Measurements from ENCODE around the gene ANAPC5. TPM values are rescaled to one million over a fixed set of nuclear protein-coding genes. Genes with fewer than 3 reads are reported as not detected.

ANAPC5 gene
- total RNA-seq, 3 donors from 2014 or later: 109 to 169 (median 147) TPM

DNA sequence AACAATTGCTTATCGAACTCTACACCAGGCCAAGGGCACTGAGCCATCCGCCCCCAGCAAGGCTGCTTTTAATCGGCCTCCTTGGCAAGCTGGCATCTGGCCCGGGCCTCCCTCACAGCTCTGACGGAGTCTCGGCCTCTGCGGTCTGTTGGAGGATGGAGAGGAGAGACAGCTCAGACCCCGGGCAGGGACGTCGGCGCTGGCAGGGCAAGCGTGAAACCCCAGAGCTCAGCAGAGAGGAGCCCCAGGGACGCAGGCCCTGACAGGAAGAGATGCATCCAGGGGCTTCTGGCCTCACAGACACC, 73.2 kb downstream of the ANAPC5 start:
- Histone ChIP-seq H3K4me3 (peak overlapping the region in 1 of 3 donors; percentile 18), H3K4me1 (no peaks in the 10 kb centered on the region), H3K27me3 (no peaks in the 10 kb centered on the region), H3K27ac (peak overlapping the region; percentile 44 to 82), H3K36me3 (no peaks in the 10 kb centered on the region), H3K9me3 (no peaks in the 10 kb centered on the region)
- no peak for DNase-seq (ENCODE audit: low spot score in 2 of 2)
- intact Hi-C loops (cut with DNase I; ENCODE audit: low total_unique reads): no loop called here
- TF ChIP-seq POLR2A (IDR thresholded peaks at IDR 0.05) (no peak), POLR2AphosphoS5 (IDR thresholded peaks at IDR 0.05) (no peak)
- TF ChIP-seq, protein P1, sequence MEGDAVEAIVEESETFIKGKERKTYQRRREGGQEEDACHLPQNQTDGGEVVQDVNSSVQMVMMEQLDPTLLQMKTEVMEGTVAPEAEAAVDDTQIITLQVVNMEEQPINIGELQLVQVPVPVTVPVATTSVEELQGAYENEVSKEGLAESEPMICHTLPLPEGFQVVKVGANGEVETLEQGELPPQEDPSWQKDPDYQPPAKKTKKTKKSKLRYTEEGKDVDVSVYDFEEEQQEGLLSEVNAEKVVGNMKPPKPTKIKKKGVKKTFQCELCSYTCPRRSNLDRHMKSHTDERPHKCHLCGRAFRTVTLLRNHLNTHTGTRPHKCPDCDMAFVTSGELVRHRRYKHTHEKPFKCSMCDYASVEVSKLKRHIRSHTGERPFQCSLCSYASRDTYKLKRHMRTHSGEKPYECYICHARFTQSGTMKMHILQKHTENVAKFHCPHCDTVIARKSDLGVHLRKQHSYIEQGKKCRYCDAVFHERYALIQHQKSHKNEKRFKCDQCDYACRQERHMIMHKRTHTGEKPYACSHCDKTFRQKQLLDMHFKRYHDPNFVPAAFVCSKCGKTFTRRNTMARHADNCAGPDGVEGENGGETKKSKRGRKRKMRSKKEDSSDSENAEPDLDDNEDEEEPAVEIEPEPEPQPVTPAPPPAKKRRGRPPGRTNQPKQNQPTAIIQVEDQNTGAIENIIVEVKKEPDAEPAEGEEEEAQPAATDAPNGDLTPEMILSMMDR (IDR thresholded peaks at IDR 0.05): no peak

DNA sequence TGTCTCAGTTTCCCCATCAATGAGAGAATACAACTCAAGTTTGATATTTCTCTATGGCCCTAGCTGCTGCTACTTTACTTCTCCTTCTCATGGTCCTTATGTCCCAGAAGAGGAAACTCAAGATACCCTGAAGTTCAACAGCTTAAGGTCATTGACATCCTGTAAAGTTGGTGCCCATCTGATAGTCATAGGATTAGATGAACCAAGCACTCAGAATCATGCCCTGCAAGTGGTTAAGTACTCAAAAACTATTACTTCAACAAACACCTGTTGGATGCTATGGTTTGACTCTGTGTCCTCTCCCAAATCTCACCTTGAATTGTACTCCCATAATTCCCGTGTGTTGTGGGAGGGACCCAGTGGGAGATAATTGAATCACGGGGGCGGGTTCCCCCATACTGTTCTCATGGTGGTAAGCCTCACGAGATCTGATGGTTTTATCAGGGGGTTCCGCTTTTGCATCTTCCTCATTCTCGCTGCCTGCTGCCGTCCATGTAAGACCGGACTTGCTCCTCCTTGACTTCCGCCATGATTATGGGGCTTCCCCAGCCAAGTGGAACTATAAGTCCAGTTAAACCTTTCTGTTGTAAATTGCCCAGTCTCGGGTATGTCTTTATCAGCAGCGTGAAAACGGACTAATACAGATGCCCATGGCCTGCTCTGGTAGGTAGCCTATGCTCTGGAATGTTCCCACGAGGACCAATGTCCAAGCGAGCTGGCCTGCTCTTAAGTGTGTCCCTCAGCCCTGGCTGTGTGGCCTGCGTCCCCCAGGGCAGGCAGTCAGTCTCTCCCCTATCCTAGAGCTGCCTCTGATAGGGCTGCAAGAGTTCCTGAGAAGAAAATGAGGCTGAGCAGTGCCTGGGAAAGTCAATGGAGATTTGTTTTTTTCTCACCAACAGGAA, 73.8 kb downstream of the ANAPC5 start:
- no peaks in the 10 kb centered on the region for H3K36me3 ChIP-seq
- intact Hi-C loops (cut with DNase I; ENCODE audit: low total_unique reads): no loop called here

DNA sequence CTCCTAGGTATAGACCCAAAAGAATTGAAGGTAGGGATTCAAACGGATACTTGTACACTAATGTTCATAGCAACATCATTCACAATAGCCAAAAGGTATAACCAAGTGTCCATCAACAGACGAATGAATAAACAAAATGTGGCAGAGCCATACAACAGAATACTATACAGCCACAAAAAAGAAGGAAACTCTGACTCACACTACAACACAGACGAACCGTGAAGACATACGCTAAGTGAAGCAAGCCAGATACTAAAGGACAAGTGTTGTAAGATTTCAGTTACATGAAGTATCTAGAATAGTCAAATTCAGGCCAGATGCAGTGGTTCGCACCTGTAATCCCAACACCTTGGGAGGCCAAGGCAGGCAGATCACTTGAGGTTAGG, 74.8 kb downstream of the ANAPC5 start:
- intact Hi-C loops (cut with DNase I; ENCODE audit: low total_unique reads): no loop called here
- H3K9me3 ChIP-seq: no peaks in the 10 kb centered on the region
- H3K27me3 ChIP-seq: no peaks in the 10 kb centered on the region
- TF ChIP-seq POLR2AphosphoS5 (IDR thresholded peaks at IDR 0.05): no peak
- TF ChIP-seq, protein P1 (IDR thresholded peaks at IDR 0.05): no peak
- no peak for TF ChIP-seq POLR2A (IDR thresholded peaks at IDR 0.05)
- no peaks in the 10 kb centered on the region for H3K36me3 ChIP-seq
- no peak overlapping the region for H3K4me3 ChIP-seq
- DNase-seq (ENCODE audit: low spot score in 2 of 2): no peak
- no peaks in the 10 kb centered on the region for H3K4me1 ChIP-seq
- no peak overlapping the region for H3K27ac ChIP-seq

More for the DNA sequence above, 73.8 kb downstream of the ANAPC5 start:
- DNase-seq (ENCODE audit: low spot score in 2 of 2): no peak
- H3K4me3 ChIP-seq: no peak overlapping the region
- H3K9me3 ChIP-seq: no peaks in the 10 kb centered on the region
- no peak for TF ChIP-seq POLR2AphosphoS5 (IDR thresholded peaks at IDR 0.05)
- TF ChIP-seq POLR2A (IDR thresholded peaks at IDR 0.05): no peak
- TF ChIP-seq, protein P1 (IDR thresholded peaks at IDR 0.05): no peak
- H3K27me3 ChIP-seq: no peaks in the 10 kb centered on the region
- no peaks in the 10 kb centered on the region for H3K4me1 ChIP-seq
- H3K27ac ChIP-seq: peak overlapping the region; percentile 44 to 82

DNA sequence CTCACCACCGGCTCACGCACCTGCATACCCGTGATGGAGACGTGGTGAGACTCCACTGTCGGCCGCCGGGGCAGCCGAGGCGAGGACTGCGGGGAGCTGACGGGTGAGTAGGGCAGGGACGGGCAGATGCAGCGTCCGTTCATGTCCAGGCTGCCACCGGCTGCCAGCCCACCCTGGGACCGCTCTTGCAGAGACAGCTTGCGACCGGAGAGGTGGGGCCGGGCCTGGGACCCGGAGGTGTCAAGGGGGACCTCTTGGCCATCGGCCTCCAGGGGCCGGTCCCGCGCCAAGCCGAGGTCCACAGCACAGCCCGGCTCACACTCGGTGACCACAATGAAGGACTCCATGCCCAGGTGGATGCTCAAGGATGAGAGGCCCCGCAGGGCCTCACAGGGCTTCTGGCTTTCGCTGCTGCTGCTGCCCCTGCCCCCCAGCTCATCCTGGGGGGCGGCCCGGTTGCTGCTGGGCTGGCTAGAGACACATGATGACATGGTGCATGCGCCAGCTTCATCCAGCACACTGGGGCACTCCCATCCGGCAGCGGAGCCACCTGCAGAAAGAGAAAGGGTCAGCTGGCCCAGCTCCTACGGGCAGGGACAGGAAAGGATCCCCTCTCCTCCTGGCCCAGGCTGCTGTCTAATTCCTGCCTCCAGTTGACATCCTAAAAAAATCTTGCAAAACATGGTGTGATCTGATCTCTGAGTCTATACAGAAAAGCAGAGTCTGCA, 78.0 kb downstream of the ANAPC5 start:
- Histone ChIP-seq H3K4me3 (no peak overlapping the region), H3K27ac (no peak overlapping the region), H3K27me3 (no peaks in the 10 kb centered on the region), H3K9me3 (no peaks in the 10 kb centered on the region), H3K4me1 (no peaks in the 10 kb centered on the region), H3K36me3 (no peaks in the 10 kb centered on the region)
- TF ChIP-seq POLR2AphosphoS5 (IDR thresholded peaks at IDR 0.05) (no peak), POLR2A (IDR thresholded peaks at IDR 0.05) (no peak)
- TF ChIP-seq, protein P1 (IDR thresholded peaks at IDR 0.05): no peak
- no peak for DNase-seq (ENCODE audit: low spot score in 2 of 2)
- intact Hi-C loops (cut with DNase I; ENCODE audit: low total_unique reads): no loop called here

DNA sequence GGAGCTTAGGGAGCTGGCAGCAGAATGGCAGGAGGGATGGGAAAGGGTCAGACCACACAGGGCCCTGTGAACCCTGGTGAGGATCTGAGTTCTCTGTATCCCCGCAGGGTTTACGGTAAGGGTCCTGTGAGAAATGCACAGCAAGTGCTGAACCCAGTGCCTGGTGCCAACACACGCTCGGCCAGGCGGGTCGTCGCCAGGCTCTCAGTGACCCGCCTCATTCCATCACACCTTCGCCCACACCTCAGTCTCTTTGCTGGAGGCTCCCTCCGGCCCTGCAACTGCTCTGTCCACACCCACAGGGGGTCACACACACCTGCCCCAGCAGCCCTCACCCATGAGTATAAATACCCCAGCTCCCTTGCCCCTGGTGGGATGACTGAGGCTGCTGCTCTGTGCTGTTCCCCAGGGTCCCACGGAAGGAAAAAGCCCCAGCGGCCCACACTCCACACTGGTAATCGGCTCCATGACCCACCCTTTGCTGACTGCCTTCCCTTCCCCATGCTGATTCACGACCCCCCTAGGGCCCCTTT, 78.8 kb downstream of the ANAPC5 start:
- TF ChIP-seq POLR2A (IDR thresholded peaks at IDR 0.05): no peak
- TF ChIP-seq POLR2AphosphoS5 (IDR thresholded peaks at IDR 0.05): no peak
- TF ChIP-seq, protein P1 (IDR thresholded peaks at IDR 0.05): no peak
- Histone ChIP-seq H3K9me3 (no peaks in the 10 kb centered on the region), H3K27me3 (no peaks in the 10 kb centered on the region), H3K4me1 (no peaks in the 10 kb centered on the region), H3K4me3 (no peak overlapping the region), H3K27ac (no peak overlapping the region), H3K36me3 (no peaks in the 10 kb centered on the region)
- DNase-seq (ENCODE audit: low spot score in 2 of 2): no peak
- intact Hi-C loops (cut with DNase I; ENCODE audit: low total_unique reads): no loop called here
